Measurements from ENCODE around the gene TCF12. TPM values are rescaled to one million over a fixed set of nuclear protein-coding genes. Genes with fewer than 3 reads are reported as not detected.

Gene TCF12
- total RNA-seq, 1 donor from 2014 or later: 33.2 TPM

GRCh38 chr15:56960116-56960515, 41.7 kb downstream of the TCF12 start:
- Histone ChIP-seq H3K4me3 (ENCODE audit: low read depth, low read length) (no peak overlapping the region), H3K27me3 (ENCODE audit: control insufficient read depth, insufficient read depth, low read length) (no peaks in the 10 kb centered on the region), H3K36me3 (ENCODE audit: control insufficient read depth, insufficient read depth, low read length) (no peaks in the 10 kb centered on the region)
- FAIRE-seq: no peak
- TF ChIP-seq CTCF (IDR thresholded peaks at IDR 0.05; ENCODE audit: insufficient read depth, low read length, severe bottlenecking): no peak
- DNase-seq (ENCODE audit: low read depth): no peak

GRCh38 chr15:56963126-56963525, 44.7 kb downstream of the TCF12 start:
- Histone ChIP-seq H3K4me3 (ENCODE audit: low read depth, low read length) (no peak overlapping the region), H3K36me3 (ENCODE audit: control insufficient read depth, insufficient read depth, low read length) (no peaks in the 10 kb centered on the region), H3K27me3 (ENCODE audit: control insufficient read depth, insufficient read depth, low read length) (no peaks in the 10 kb centered on the region)
- DNase-seq (ENCODE audit: low read depth) (no peak), FAIRE-seq (no peak)
- TF ChIP-seq CTCF (IDR thresholded peaks at IDR 0.05; ENCODE audit: insufficient read depth, low read length, severe bottlenecking): no peak

- Histone ChIP-seq H3K36me3 (ENCODE audit: control insufficient read depth, insufficient read depth, low read length) (no peaks in the 10 kb centered on the region), H3K4me3 (ENCODE audit: low read depth, low read length) (no peak overlapping the region), H3K27me3 (ENCODE audit: control insufficient read depth, insufficient read depth, low read length) (no peaks in the 10 kb centered on the region)
- no peak for TF ChIP-seq CTCF (IDR thresholded peaks at IDR 0.05; ENCODE audit: insufficient read depth, low read length, severe bottlenecking)
- FAIRE-seq (no peak), DNase-seq (ENCODE audit: low read depth) (no peak)
These were observed 45.3 kb downstream of the TCF12 start for GRCh38 chr15:56963710-56964109.

- Histone ChIP-seq H3K36me3 (ENCODE audit: control insufficient read depth, insufficient read depth, low read length) (no peaks in the 10 kb centered on the region), H3K27me3 (ENCODE audit: control insufficient read depth, insufficient read depth, low read length) (no peaks in the 10 kb centered on the region), H3K4me3 (ENCODE audit: low read depth, low read length) (no peak overlapping the region)
- FAIRE-seq (no peak), DNase-seq (ENCODE audit: low read depth) (no peak)
- no peak for TF ChIP-seq CTCF (IDR thresholded peaks at IDR 0.05; ENCODE audit: insufficient read depth, low read length, severe bottlenecking)
These were observed 45.7 kb downstream of the TCF12 start for GRCh38 chr15:56964182-56964581.

- DNase-seq (ENCODE audit: low read depth) (no peak), FAIRE-seq (no peak)
- Histone ChIP-seq H3K27me3 (ENCODE audit: control insufficient read depth, insufficient read depth, low read length) (no peaks in the 10 kb centered on the region), H3K36me3 (ENCODE audit: control insufficient read depth, insufficient read depth, low read length) (no peaks in the 10 kb centered on the region), H3K4me3 (ENCODE audit: low read depth, low read length) (no peak overlapping the region)
- no peak for TF ChIP-seq CTCF (IDR thresholded peaks at IDR 0.05; ENCODE audit: insufficient read depth, low read length, severe bottlenecking)
These were observed 47.0 kb downstream of the TCF12 start for GRCh38 chr15:56965231-56966013.

- FAIRE-seq (no peak), DNase-seq (ENCODE audit: low read depth) (no peak)
- no peak for TF ChIP-seq CTCF (IDR thresholded peaks at IDR 0.05; ENCODE audit: insufficient read depth, low read length, severe bottlenecking)
- Histone ChIP-seq H3K27me3 (ENCODE audit: control insufficient read depth, insufficient read depth, low read length) (no peaks in the 10 kb centered on the region), H3K36me3 (ENCODE audit: control insufficient read depth, insufficient read depth, low read length) (no peaks in the 10 kb centered on the region), H3K4me3 (ENCODE audit: low read depth, low read length) (no peak overlapping the region)
These were observed 48.9 kb downstream of the TCF12 start for GRCh38 chr15:56967336-56967735.

Measured in bronchial epithelial cell (primary cell).